PC-9 (cell line): ENCODE results near the gene B4GALT6. TPM values are rescaled to one million over a fixed set of nuclear protein-coding genes. Genes with fewer than 3 reads are reported as not detected.

ENCODE experiments used
- BruUV-seq: library from RNA; stranded (reverse); fragments of 400-500 nt; replicated peaks from 2 replicates; lab custom pipeline; 2021; lab: Mats Ljungman, UMichigan
- CTCF ChIA-PET: fragments of 300-600 bp; sonication (Branson Sonifier 250); formaldehyde crosslinking; loops from one replicate; lab custom pipeline; 2022; ENCODE audit warnings: antibody characterized with exemption; lab: Charles Lee
- POLR2A ChIA-PET: fragments of 300-600 bp; sonication (Branson Sonifier 250); formaldehyde crosslinking; loops from one replicate; lab custom pipeline; 2022; ENCODE audit warnings: antibody characterized with exemption; ENCODE audit not compliant: unreplicated experiment; lab: Charles Lee
- DNase-seq, 2 experiments: peaks; one replicate each; pipeline versions ENCODE4 v3.0.0 to v3.0.0-alpha.2; 2015 to 2022; ENCODE audit warnings: mixed read lengths in 1 of 2
- H2AFZ ChIP-seq: fragments of 200-600 bp; sonication (generic); 2 replicates; pipeline ENCODE4 v1.8.1; 2017; ENCODE audit warnings: antibody characterized with exemption
- H3F3A ChIP-seq: fragments of 200-600 bp; sonication (generic); 2 replicates; pipeline ENCODE4 v1.8.1; 2017; ENCODE audit warnings: antibody characterized with exemption, mild to moderate bottlenecking, low read depth; ENCODE audit not compliant: insufficient read depth
- H3K27ac ChIP-seq: fragments of 200-600 bp; sonication (generic); 2 replicates; pipeline ENCODE4 v1.6.1; 2016; ENCODE audit warnings: mixed run types
- H3K27me3 ChIP-seq: fragments of 200-600 bp; sonication (generic); 2 replicates; pipeline ENCODE4 v1.6.1; 2016; ENCODE audit warnings: low read depth, mixed run types; ENCODE audit not compliant: insufficient read depth
- H3K36me3 ChIP-seq: fragments of 200-600 bp; sonication (generic); 2 replicates; pipeline ENCODE4 v1.6.1; 2016; ENCODE audit warnings: low read depth, mixed run types
- H3K4me1 ChIP-seq: fragments of 200-600 bp; sonication (generic); replicated peaks from 2 replicates; pipeline ENCODE4 v1.6.1; 2016; ENCODE audit warnings: mixed run types; ENCODE audit not compliant: insufficient read depth
- H3K4me2 ChIP-seq: fragments of 200-600 bp; sonication (generic); 2 replicates; pipeline ENCODE4 v1.6.1; 2017; ENCODE audit warnings: mixed run types
- H3K4me3 ChIP-seq: fragments of 200-600 bp; sonication (generic); 2 replicates; pipeline ENCODE4 v1.6.1; 2016; ENCODE audit warnings: mixed run types
- H3K79me2 ChIP-seq: fragments of 200-600 bp; sonication (generic); 2 replicates; pipeline ENCODE4 v1.6.1; 2017; ENCODE audit warnings: low read depth, mixed run types
- H3K9me2 ChIP-seq: fragments of 200-600 bp; sonication (generic); 2 replicates; pipeline ENCODE4 v1.8.1; 2017; ENCODE audit warnings: mild to moderate bottlenecking; ENCODE audit not compliant: insufficient read depth
- H3K9me3 ChIP-seq: fragments of 200-600 bp; sonication (generic); 2 replicates; pipeline ENCODE4 v1.8.1; 2016; ENCODE audit warnings: low read depth; ENCODE audit not compliant: insufficient read depth
- H4K20me1 ChIP-seq: fragments of 200-600 bp; sonication (generic); 2 replicates; pipeline ENCODE4 v1.8.1; 2017; ENCODE audit not compliant: insufficient read depth
- EZH2 ChIP-seq: fragments of 200-600 bp; sonication (generic); IDR thresholded peaks from 2 replicates; pipeline ENCODE4 v1.8.0; 2017; ENCODE audit warnings: antibody characterized with exemption, low read depth
- intact Hi-C: fragments of 100-400 bp; cut with micrococcal nuclease; formaldehyde crosslinking; loops from one replicate; pipeline ENCODE4 v1.10.0; 2022; ENCODE audit not compliant: unreplicated experiment
- total RNA-seq: library from RNA; stranded (reverse); gene quantifications from 2 replicates; pipeline ENCODE4 v1.2.3, GENCODE V29; 2021
- TF ChIP-seq, protein P1 (sequence below): fragments of 200-600 bp; sonication (generic); conservative IDR thresholded peaks from 2 replicates; pipeline ENCODE4 v1.6.1; 2017; ENCODE audit warnings: mixed run types, antibody characterized with exemption, mild to moderate bottlenecking, moderate library complexity

The B4GALT6 gene
- total RNA-seq, 1 experiment from 2014 or later, result 5.3 TPM

GRCh38 chr18:31672628-31673135, 11.7 kb downstream of the B4GALT6 start:
- intact Hi-C loops, result no loop called here
- H3F3A ChIP-seq, result no peaks in the 10 kb centered on the region
- no peaks in the 10 kb centered on the region for H3K79me2 ChIP-seq
- ChIA-PET CTCF (no interaction called here), POLR2A (no interaction called here)
- H3K4me1 ChIP-seq, result no peaks in the 10 kb centered on the region
- no peak overlapping the region for H3K27ac ChIP-seq
- DNase-seq, result no peak
- no peak overlapping the region for H3K4me3 ChIP-seq
- H3K9me3 ChIP-seq, result no peaks in the 10 kb centered on the region
- H3K4me2 ChIP-seq, result no peak overlapping the region
- no peaks in the 10 kb centered on the region for H3K27me3 ChIP-seq
- no peaks in the 10 kb centered on the region for H4K20me1 ChIP-seq
- no peaks in the 10 kb centered on the region for H3K9me2 ChIP-seq
- TF ChIP-seq, protein P1, sequence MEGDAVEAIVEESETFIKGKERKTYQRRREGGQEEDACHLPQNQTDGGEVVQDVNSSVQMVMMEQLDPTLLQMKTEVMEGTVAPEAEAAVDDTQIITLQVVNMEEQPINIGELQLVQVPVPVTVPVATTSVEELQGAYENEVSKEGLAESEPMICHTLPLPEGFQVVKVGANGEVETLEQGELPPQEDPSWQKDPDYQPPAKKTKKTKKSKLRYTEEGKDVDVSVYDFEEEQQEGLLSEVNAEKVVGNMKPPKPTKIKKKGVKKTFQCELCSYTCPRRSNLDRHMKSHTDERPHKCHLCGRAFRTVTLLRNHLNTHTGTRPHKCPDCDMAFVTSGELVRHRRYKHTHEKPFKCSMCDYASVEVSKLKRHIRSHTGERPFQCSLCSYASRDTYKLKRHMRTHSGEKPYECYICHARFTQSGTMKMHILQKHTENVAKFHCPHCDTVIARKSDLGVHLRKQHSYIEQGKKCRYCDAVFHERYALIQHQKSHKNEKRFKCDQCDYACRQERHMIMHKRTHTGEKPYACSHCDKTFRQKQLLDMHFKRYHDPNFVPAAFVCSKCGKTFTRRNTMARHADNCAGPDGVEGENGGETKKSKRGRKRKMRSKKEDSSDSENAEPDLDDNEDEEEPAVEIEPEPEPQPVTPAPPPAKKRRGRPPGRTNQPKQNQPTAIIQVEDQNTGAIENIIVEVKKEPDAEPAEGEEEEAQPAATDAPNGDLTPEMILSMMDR, result no peak
- TF ChIP-seq EZH2, result no peak
- no TSS peak for BruUV-seq
- H3K36me3 ChIP-seq, result no peaks in the 10 kb centered on the region
- no peak overlapping the region for H2AFZ ChIP-seq

DNA sequence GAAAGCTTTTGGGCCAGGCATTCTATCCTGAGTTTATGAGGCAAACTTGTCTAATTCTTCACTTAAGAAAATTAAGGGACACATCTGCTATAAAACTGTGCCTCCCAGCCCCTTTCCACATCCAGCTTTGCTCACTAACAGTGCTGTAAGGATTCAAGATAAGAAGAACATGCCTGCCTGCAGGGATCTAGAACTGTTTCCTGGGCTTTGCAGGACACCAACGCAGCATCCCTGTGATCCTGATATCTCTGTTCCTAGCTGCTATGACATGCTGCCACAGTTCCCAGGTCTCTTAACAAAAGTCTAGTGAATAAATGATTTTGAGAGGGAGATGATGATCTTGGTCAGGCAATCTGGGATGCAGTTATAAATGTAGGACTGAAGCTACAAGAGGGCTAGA, 12.4 kb downstream of the B4GALT6 start:
- Histone ChIP-seq H3K9me2 (no peaks in the 10 kb centered on the region), H3K27me3 (no peaks in the 10 kb centered on the region), H3K4me3 (no peak overlapping the region), H4K20me1 (no peaks in the 10 kb centered on the region), H3K9me3 (no peaks in the 10 kb centered on the region), H3F3A (no peaks in the 10 kb centered on the region), H2AFZ (no peak overlapping the region), H3K4me1 (0 out of 2 replicates have a peak, but pooled peaks cover 6% of the 10 kb centered on the region), H3K36me3 (no peaks in the 10 kb centered on the region), H3K4me2 (no peak overlapping the region), H3K27ac (no peak overlapping the region), H3K79me2 (no peaks in the 10 kb centered on the region)
- TF ChIP-seq, protein P1, result no peak
- no peak for TF ChIP-seq EZH2
- no TSS peak for BruUV-seq
- DNase-seq, result no peak
- ChIA-PET CTCF (no interaction called here), POLR2A (no interaction called here)
- intact Hi-C loops, result no loop called here

- no peak overlapping the region for H3K4me3 ChIP-seq
- H3K79me2 ChIP-seq, result no peaks in the 10 kb centered on the region
- no peak overlapping the region for H2AFZ ChIP-seq
- CTCF ChIA-PET, result no interaction called here
- H3K4me1 ChIP-seq, result 0 out of 2 replicates have a peak, but pooled peaks cover 6% of the 10 kb centered on the region
- no peak for DNase-seq
- no peaks in the 10 kb centered on the region for H3K36me3 ChIP-seq
- POLR2A ChIA-PET, result no interaction called here
- no peak overlapping the region for H3K4me2 ChIP-seq
- BruUV-seq, result no TSS peak
- H4K20me1 ChIP-seq, result no peaks in the 10 kb centered on the region
- no peak for TF ChIP-seq EZH2
- TF ChIP-seq, protein P1, result no peak
- H3F3A ChIP-seq, result no peaks in the 10 kb centered on the region
- H3K9me2 ChIP-seq, result no peaks in the 10 kb centered on the region
- no peak overlapping the region for H3K27ac ChIP-seq
- no peaks in the 10 kb centered on the region for H3K9me3 ChIP-seq
- intact Hi-C loops, result no loop called here
- H3K27me3 ChIP-seq, result no peaks in the 10 kb centered on the region
Measured at GRCh38 chr18:31669541-31669940, 14.8 kb downstream of the B4GALT6 start.
